Inflammatory macrophage treated with lipopolysaccharide for 4 hours (primary cell): ENCODE results near the gene RASEF.

ENCODE experiments used
- DNase-seq: peaks from one replicate; pipeline ENCODE4 v3.0.0-alpha.2; 2020

Gene RASEF

GRCh38 chr9:83047839-83048775, 14.8 kb downstream of the RASEF start:
- DNase-seq: no peak

DNA sequence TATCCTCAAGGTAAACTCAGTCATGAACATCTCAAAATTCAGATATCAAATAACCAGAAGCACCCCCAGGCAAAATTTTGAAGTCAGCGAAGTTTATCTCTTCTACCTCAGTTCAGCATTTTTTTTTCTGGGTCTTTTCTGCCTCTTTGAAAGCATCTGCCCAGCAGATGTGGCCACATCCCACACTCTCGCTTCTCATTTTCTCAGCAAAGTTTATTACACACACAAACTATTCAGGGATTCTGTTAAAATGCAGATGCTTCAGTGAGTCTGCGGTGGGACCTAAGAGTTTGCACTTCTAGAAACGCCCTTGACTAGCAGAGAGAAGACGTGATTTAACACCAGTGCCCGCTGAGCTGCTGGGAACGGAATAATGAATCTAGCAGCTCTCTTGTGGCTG, 19.3 kb downstream of the RASEF start:
- DNase-seq: no peak

- no peak for DNase-seq
Observed at GRCh38 chr9:83041771-83042170, 21.2 kb downstream of the RASEF start.

DNA sequence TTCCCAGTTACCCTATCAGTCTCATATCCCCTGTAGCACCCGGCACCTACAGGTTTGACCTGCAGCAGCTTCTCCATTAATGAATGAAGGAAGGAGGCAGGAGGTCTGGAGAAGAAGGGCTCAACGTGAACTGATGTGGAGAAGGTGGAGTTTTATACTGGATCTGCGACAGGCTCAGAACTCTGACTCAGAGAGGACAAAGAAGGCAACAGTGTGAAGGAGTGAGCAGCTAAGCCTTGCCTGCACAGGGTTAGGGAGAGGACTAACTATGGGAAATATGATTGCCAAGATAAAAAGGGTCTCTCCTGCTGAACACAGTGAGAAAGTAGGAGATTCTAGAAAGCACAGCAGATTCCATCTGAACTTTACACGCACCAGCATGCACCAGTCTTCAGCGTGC, 23.6 kb downstream of the RASEF start:
- no peak for DNase-seq

DNA sequence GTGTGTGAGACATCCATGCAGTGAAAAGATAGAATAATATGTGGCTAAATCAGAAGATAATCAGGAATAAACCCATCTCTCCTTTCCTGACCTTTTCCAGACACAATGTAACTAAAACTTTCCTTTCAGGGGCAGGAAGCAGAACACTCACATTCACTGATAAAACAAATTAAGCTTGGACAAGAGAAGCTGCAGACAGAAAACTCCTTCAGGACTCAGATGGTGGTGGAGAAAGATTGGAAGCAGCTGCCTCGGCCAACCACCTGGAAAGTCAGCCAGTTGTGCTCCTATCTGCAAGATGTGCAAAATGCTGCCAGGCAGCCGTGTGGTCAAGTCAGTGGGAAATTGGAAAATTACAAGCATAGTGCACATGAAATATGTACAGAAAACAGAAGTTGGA, 26.9 kb downstream of the RASEF start:
- no peak for DNase-seq

GRCh38 chr9:83035143-83035542, 27.8 kb downstream of the RASEF start:
- DNase-seq: no peak

DNA sequence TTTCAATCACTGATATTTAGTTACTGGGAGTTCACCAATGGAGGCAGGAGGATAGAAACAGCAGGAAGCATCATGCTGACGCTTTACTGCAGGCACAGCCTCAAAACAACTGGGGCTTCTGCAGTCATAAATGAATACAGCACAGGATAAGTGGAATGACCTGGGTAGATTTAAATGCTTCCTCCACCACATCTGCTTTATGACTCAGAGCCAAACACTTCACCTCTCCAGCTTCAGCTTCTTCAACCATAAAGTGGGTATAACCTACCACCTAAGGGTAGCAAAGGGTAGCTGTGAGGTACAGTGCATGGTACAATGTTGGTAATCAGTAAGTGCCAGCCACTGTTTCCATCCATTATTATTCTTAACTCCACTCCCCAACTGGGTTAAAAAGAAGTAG, 28.4 kb downstream of the RASEF start:
- no peak for DNase-seq

DNA sequence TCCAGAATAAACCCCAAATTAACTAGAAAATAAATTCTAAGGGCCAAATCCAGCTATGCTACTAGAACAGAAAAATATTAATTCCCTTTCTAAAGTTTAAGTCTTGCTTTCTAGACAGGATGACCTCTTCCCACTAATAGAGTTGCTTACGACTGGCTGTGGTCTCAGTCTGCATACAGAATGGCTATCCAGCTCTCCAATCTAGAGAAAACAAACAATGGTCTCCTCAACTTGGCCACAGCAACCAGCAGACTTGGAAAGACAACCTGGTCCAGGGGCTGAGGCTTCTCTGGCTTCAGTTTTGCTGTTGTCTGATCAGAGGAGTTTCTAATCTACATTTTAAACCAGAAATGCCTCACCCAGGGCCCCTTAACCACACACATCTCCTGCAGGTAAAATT, 28.9 kb downstream of the RASEF start:
- no peak for DNase-seq

DNA sequence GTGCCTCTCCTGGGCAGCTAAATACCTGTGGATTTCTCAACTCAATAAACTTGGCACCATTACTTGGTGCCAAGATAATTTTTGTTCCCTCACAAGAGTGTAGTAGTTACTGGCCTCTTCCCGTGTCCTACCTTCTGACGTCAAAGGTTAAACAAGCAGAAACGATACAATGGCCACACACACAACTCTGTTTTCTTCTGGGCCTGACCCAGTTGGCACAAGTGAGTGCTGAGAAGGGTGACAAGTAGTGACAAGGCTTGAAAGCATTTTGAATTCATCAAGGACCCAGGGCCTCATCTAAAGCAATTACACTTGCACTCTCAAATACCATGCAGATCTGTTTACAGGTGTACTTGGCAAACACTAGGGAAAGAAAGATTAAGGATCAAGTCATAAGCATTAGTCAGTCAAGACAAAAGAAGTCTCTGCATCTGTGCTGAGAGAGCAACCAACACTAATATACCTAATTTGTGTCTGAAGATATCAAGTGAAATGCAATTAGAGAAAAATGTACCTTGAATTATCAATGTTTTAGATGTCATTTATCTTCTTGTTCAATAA, 30.8 kb downstream of the RASEF start:
- no peak for DNase-seq

- no peak for DNase-seq
Observed at GRCh38 chr9:83030391-83031107, 32.4 kb downstream of the RASEF start.

- no peak for DNase-seq
Observed at GRCh38 chr9:83029531-83030137, 33.3 kb downstream of the RASEF start.

GRCh38 chr9:83027153-83027891, 35.6 kb downstream of the RASEF start:
- DNase-seq: no peak

GRCh38 chr9:83024506-83025125, 38.3 kb downstream of the RASEF start:
- DNase-seq: no peak

DNA sequence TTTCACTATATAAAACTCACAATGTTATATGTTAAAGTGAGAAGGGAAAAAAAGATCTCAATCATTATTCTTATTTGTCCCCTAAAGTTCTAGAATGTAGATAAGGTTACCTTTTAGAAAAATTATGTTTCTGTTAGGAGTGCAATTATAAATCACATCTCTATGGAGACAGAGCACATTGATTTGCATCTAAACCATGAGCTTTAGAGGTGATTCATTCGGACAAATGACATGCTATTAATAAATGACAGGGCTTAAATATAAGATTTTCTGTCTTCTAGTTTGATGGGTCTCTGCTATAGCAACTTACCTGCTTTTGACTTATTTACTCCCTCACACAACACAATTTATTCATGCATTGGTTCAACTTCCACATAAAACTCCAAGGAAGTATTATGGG, 39.8 kb downstream of the RASEF start:
- DNase-seq: no peak

DNA sequence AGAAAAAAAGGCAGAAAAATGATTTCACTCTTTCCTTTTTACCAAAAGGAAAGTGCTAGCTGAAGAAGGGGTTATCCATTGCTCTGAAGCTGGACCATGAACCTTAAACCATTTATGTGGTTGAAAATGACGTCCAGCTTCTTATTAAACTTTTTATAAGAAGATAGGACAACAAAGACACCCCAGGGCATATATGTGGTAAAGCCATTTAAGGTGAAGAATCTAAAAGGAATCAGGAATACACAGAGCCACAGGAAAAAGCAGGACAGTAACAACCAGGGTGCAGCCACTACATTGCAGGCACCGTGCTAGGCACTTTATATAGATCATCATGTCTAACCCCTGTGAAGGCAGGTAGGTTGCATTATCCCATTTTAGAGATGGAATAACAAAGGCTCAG, 42.1 kb downstream of the RASEF start:
- DNase-seq: no peak

GRCh38 chr9:83020327-83020726, 42.6 kb downstream of the RASEF start:
- DNase-seq: no peak

- no peak for DNase-seq
Observed at GRCh38 chr9:83019246-83019645, 43.7 kb downstream of the RASEF start.

DNA sequence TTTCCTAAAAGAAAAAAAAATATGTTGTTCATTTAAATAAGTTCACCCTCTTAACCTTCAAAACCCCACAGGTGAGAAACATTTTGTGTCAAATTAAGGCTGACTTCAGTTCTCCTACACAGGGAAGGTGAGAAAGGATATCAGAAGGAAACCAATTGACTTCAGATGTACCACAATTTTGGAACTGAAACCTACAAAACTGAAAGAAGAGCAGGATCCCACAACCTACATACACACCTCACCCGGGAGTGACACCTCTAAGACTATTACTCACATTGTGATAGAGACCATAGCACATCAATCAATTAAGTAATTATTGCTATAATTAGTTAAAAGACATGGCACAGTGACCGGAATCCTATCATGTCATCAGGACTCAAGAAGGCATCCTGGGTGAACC, 47.0 kb downstream of the RASEF start:
- DNase-seq: no peak

DNA sequence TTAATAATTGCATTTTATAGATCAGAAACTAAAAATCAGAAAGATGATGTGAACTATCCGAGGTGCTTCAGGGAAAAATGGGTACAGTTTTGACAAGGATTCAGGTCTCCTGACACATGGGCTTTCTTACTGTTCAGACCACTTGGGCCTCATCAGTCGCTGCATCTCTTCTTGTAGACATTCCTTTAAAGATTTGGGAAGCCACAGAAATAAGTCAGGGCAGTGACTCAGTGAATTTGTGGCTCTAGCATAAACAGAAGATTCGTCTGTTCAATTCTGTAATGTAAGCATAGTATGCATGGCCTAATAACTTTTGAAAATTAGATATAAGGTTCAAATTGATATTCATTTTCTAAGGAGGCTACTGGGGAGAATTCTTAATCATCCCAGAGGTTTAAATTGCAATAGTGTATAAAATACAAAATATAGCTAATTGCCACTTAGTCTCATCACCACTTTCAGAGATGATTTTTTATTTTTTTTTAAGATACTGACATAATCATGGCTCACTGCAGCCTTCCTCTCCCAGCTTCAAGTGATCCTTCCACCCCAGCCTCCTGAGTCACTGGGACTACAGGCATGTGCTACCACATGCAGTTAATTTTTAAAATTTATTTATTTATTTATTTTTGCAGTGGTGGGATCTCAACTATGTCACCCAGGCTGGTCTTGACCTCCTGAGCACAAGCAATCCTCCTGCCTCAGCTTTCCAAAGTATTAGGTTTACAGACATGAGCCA, 48.9 kb downstream of the RASEF start:
- DNase-seq: no peak

DNA sequence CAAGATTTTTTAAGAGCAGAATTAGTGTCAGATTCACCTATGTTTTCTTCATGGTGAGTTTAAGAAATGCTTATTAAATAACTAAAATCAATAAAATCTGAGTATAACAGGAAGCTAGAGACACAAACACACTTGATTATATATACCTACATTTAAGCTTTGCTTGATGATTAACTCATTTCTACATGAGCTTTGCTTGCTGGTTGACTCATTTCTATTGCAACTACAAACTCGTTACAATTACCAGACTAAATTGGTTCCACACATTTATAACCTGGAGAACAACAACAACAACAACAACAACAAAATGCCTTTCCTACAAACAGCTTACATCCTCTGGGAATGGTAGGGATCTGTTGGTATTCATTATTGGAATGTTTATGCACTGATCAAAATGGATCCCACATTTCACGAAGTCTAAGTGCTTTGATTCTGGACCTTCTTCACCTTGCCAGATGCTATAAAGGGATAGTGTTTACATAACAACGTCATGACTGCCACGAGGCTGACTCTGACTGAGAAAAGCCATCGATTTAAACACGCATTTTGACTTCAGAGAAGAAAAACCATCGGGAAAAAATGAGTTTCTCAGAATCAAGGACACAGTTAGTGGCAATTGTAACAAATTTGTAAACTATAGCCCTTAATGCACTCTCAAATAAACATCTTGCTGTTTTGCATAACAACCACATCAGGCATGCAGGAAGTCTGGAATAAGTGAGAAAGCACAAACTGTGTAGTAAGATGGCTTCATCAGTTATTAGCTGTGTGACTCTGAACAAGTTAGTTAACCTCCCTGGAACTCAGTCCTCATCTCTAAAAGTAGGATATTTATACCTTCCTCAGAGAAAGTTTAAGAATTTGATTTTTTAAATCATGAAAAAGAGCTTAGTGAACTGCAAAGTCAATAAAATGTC, 49.8 kb downstream of the RASEF start:
- DNase-seq: no peak
